ENCODE results near the gene LETMD1. TPM values are rescaled to one million over a fixed set of nuclear protein-coding genes. Genes with fewer than 3 reads are reported as not detected.

Gene LETMD1
- total RNA-seq, 1 donor from 2014 or later = 8.6 TPM

GRCh38 chr12:51056242-51056641 lies 8.1 kb downstream of the LETMD1 start:
- Histone ChIP-seq H3K9me3 (no peaks in the 10 kb centered on the region), H3K36me3 (peaks cover 54 to 88% of the 10 kb centered on the region in 2 donors), H3K4me3 (no peak overlapping the region), H3K4me1 (no peaks in the 10 kb centered on the region), H3K27me3 (no peaks in the 10 kb centered on the region), H3K27ac (no peak overlapping the region)
- intact Hi-C loops (cut with DNase I) = no loop called here
- no peak for DNase-seq (ENCODE audit: low spot score in 2 of 2)
- TF ChIP-seq CTCF (IDR thresholded peaks at IDR 0.05) = no peak

- Histone ChIP-seq H3K4me1 (no peaks in the 10 kb centered on the region), H3K9me3 (no peaks in the 10 kb centered on the region), H3K36me3 (peaks cover 60 to 95% of the 10 kb centered on the region in 2 donors), H3K4me3 (no peak overlapping the region), H3K27me3 (no peaks in the 10 kb centered on the region), H3K27ac (no peak overlapping the region)
- DNase-seq (ENCODE audit: low spot score in 2 of 2) = no peak
- intact Hi-C loops (cut with DNase I) = no loop called here
- TF ChIP-seq CTCF (IDR thresholded peaks at IDR 0.05) = no peak
These were observed 11.0 kb downstream of the LETMD1 start for GRCh38 chr12:51059086-51059485.

- H3K9me3 ChIP-seq = no peaks in the 10 kb centered on the region
- no peak overlapping the region for H3K27ac ChIP-seq
- no peaks in the 10 kb centered on the region for H3K4me1 ChIP-seq
- H3K36me3 ChIP-seq = peaks cover 74 to 95% of the 10 kb centered on the region in 2 donors
- H3K4me3 ChIP-seq = no peak overlapping the region
- TF ChIP-seq CTCF (IDR thresholded peaks at IDR 0.05) = no peak
- no peak for DNase-seq (ENCODE audit: low spot score in 2 of 2)
- no peaks in the 10 kb centered on the region for H3K27me3 ChIP-seq
- intact Hi-C loops (cut with DNase I) = no loop called here
These were observed 14.7 kb downstream of the LETMD1 start for GRCh38 chr12:51062631-51063397.

- intact Hi-C loops (cut with DNase I) = no loop called here
- no peaks in the 10 kb centered on the region for H3K9me3 ChIP-seq
- H3K4me1 ChIP-seq = no peaks in the 10 kb centered on the region
- no peak overlapping the region for H3K4me3 ChIP-seq
- no peak overlapping the region for H3K27ac ChIP-seq
- H3K27me3 ChIP-seq = no peaks in the 10 kb centered on the region
- no peak for DNase-seq (ENCODE audit: low spot score in 2 of 2)
- no peak for TF ChIP-seq CTCF (IDR thresholded peaks at IDR 0.05)
- peaks cover 71 to 93% of the 10 kb centered on the region in 2 donors for H3K36me3 ChIP-seq
These were observed 17.4 kb downstream of the LETMD1 start for GRCh38 chr12:51065530-51065929.

DNA sequence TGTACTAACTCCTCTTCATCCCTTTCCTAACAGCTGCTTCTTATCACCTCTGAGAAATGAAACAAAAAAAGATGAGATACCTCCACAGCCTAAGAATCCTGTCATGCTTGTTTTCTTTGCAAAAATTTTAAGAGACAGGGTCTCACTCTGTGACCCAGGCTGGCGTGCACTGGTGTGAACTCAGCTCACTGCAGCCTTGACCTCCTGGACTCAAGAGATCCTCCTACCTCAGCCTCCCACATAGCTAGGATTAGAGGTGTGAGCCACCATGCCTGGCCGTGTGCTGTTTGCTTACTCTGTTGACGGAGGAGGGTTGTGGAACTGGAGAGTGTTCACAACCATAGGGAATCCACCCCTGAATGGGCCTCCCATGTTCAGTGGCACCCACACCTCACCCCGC lies 19.1 kb downstream of the LETMD1 start:
- H3K9me3 ChIP-seq = no peaks in the 10 kb centered on the region
- peaks cover 79 to 95% of the 10 kb centered on the region in 2 donors for H3K36me3 ChIP-seq
- no peak overlapping the region for H3K4me3 ChIP-seq
- H3K27me3 ChIP-seq = no peaks in the 10 kb centered on the region
- no peak for DNase-seq (ENCODE audit: low spot score in 2 of 2)
- TF ChIP-seq CTCF (IDR thresholded peaks at IDR 0.05) = no peak
- intact Hi-C loops (cut with DNase I) = no loop called here
- no peak overlapping the region for H3K27ac ChIP-seq
- H3K4me1 ChIP-seq = no peaks in the 10 kb centered on the region
